ENCODE results near the gene SPACA5B.
"Not testable (repeated sequence)": the region's sequence is repeated elsewhere in the genome, so short reads cannot be mapped to it uniquely, and the experiment has no call there.

Gene SPACA5B

DNA sequence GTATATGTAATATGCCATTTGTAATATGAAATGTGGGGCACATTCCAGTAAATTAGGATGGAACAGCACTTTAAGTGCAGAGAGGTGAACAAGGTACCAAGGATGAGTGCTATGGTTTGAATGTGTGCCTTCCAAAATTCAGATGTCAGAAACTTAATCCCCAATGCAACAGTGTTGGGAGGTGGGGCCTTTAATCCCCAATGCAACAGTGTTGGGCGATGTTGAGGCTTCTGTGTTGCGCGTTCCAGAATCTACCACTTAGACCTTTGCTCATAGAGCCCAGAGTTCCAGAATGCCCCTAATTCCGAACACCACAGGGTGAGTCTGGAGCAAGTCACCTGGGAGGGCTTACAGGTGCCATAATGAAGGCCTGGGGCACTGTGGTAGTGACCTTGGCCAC, at the start of gene SPACA5B:
Gene SPACA5B, plus strand, starts transcription at position 301 of the 400 bp plus-strand sequence. Its CDS starts 62 bp downstream, at position 363.
- DNase-seq, result not testable (repeated sequence)

DNA sequence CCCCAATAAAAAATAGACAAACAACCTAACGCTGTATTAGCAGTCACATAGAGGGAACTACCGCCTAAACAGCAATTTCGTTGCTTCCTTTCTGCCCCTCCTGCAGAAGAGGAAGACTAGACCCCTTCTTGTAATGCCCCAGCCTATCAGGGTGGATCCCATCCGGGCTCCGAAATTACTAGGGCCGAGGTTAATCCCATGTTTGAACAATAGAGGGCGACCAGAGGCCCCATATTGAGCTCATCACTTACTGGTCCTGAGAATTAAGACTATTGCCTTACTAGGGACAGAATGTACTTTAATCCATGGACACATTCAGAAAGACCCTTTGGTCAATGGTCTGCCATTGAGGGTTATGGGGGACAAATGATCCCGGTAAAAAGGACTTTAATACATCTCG, 47.2 kb upstream of the SPACA5B start:
- peak; percentile 13 for DNase-seq

DNA sequence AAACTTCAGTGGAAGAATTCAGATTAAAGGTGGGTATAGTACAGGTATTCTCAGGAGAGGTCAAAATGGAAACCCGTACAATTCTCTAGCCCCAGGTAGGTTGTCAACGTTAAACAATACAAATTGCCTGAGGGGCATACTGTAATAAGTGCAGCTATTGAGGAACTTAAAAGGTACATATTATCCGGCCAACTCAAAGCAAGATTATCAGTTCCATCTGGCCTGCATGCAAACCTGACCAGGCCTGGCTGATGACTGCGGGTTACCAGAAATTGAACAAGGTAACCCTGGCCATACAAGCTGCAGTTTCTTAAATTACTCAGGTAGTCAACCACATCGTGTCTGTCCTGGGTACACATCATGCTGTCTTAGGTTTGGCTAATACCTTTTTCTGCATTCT, 46.7 kb upstream of the SPACA5B start:
- DNase-seq, result no peak

DNA sequence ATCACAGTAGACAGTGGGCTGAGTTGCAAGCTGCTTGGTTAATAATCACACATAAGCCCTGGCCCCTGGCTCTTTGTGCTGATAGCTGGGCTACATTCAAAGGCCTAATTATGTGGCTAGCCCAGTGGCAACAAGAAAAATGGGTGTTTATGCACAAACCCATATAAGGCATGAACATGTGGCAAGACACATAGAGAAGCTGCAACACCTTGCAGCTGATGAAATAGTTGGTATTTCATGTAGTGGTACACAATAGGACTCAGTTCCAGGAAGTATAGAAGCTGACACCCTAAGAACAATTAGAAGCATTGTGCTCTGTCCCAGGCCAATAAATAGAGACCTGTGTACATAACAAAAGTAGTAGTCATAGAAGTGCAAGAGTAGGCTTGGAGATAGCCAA, 44.3 kb upstream of the SPACA5B start:
- no peak for DNase-seq

DNA sequence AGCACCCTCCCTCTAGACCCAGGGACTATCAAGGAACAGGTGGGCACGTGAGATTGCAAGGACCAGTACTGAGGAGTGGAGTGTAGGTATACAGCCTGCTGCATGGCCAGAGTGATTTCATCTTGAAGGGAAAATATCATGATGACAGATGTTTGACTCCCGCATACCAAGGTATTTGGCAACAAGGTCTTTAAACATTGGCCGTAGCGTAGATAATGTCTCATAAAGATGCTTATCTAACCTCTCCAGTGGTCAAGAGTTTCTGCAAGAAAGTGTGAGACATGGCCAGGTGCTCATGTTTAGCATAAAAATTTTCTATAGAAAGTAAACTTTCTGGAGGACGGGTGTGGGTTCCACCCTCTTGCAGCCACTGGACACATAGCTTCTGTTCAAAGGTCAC, 40.3 kb upstream of the SPACA5B start:
- DNase-seq, result no peak

DNA sequence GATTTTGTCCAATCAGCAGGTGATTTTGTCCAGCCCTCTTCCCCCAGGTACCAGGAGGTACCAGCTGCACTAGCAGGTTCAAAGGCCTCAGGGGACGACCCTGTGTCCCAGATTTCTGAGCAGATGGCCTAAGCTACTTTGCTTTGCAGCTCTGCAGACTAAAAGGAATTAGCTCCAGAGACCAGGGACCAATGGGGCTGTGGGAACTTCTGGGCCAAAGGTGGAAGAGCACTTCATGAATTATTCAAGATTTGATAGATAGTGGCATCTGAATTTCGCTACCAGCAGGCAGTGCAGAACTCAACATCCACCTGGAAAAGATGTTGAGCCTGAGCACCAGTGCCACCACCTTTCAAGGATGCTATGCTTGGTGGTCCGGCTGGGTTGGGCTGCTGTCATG, 37.9 kb upstream of the SPACA5B start:
- not testable (repeated sequence) for DNase-seq

DNA sequence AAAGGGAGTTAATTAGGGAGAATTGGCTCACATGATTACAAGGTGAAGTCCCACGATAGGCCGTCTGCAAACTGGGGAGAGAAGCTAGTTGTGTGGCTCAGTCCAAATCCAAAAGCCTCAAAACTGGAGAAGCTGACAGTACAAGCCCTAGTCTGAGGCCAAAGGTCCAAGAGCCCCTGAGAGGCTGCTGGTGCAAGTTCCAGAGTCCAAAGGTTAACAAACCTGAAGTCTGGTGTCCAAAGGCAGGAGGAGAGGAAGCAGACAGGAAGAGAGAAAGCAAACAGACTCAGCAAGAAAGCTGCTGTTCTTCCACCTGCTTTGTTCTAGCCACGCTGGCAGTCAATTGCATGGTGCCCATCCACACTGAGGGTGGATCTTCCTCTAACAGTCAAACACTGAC, 29.0 kb upstream of the SPACA5B start:
- no peak for DNase-seq

DNA sequence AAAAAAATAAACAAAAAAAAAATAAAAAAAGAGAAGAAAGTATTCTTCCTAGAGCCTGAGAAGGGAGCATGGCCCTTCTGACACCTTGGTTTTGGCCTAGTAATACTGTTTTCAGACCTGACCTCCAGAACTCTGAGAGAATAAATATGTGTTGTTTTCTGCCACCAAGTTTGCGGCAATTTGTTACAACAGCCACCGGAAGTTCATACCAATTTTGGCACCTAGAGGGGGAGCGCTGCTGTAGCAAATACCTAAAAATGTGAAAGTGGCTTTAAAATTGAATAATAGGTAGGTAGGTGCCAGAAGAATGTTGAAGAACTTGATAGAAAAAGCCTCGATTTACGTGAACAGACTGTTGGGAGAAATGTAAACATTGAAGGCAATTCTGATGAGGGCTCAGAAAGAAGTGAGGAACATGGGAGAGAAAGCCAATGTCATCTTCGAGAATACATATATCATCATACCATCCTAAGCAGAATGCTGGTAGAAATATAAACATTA, 27.5 kb upstream of the SPACA5B start:
- no peak for DNase-seq

DNA sequence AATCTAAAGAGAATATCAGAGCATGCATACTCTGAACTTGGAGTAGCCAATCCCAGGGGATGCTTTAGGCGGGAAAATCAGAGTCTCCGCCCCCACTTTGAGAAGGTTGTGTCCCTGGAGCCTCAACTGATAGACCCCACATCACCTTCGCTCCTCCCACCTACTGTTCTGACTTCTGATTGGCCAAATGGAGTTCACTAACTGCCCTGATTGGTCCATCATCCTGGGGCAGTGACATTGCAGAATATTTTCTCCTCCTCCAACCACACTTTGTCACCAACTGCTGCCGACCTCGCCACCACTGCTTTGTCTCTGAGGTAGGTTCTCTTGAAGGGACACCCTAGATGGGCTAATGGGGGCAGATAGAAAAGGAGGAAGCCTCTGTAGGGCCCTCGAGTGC, 22.7 kb upstream of the SPACA5B start:
- no peak for DNase-seq

DNA sequence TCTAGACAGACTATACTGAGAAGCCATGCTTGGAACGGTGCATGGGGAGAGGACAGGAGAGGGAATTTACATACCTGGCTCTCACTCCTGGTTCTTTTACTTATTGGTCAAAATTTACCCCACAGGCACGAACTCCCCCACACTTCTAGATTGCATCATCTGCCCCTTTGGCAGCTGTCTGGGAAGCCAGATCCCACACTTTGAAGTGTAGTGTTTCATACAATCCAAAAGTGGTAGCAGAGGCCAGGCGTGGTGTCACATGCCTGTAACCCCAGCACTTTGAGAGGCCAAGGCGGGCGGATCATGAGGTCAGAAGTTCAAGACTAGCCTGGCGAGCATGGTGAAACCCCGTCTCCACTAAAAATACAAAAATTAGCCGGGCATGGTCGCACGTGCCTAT, 5.1 kb upstream of the SPACA5B start:
- DNase-seq, result not testable (repeated sequence)

DNA sequence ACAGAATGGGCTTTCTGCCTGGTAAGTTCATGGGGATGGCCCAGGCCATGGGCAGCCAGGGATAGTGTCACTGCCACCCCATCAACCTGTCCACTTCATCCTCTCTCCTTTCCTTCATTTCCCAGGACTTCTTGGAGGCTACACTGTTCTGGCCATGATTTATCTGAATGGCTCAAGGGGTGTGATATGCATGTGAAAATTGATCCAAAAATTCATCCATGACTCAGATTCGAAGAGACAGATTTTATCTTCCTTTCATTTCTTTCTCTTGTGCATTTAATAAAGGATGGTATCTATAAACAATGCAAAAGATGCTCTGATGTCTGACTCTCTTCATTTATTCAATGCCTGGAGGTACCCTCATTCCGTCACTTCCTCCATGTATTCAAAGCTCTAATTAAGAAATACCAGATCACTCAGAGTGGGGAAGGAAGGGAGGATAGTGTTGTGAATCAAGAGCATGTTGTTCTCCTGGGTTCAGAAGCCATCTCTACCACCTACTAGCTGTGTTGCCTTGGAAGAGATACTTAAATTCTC, 1.9 kb downstream of the SPACA5B start:
- DNase-seq, result not testable (repeated sequence)

DNA sequence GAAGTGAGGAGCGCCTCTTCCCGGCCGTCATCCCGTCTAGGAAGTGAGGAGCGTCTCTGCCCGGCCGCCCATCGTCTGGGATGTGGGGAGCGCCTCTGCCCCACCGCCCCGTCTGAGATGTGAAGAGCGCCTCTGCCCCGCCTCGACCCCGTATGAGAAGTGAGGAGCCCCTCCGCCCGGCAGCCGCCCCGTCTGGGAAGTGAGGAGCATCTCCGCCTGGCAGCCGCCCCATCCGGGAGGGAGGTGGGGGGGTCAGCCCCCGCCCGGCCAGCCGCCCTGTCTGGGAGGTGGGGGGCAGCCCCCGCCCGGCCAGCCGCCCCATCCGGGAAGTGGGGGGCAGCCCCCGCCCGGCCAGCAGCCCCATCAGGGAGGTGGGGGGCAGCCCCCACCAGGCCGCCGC, 8.7 kb downstream of the SPACA5B start:
- DNase-seq, result not testable (repeated sequence)

DNA sequence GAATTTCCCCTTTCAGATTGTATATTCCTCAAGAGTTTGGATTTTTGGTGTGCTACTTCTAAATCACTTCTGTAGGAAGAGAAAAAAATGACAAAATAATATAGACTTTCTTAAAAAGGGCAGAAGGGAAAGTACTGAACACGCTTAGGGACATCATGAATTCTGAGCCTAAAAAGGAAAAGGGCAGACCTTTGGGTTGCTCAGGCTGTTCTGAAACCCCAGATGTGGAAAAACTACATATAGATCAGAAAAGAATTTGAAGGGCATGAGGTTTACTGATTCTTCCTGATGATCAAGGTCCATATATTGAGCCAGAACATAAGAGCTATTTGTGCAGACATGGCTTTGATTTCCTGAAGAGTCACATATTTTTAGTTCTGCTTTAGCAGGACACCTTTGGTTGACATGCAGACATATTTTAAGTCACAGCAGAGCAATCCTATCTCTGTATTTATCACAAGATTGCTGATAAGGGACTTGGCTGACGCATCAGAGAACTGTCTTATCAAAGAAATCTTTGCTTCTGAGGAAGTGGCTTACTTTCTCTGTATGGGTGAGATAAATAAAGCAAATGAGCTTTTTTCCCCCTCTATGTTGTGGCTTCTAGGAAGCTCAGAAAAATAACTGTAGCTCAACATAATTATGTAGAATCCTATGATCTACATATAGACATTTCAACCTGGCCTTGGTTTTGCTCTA, 11.5 kb downstream of the SPACA5B start:
- not testable (repeated sequence) for DNase-seq

DNA sequence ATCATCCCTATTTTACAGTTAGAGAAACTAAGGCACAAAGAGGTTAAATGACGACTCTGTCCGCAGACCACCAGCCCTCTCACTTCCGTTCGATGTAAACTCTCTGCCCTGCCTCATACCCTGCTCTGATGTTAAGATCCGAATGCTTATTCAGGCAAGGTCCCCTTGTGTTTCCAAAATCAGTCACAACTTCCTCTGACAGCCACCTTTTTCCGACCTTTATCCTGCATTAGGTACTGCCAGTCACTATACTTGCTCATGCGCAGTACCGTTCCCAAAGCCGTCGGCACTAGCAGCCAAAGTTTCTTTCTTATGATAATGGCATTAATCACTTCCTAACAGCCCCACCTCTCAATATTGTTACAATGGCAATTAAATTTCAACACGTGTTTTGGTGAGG, 12.3 kb downstream of the SPACA5B start:
- peak; percentile 7 for DNase-seq

DNA sequence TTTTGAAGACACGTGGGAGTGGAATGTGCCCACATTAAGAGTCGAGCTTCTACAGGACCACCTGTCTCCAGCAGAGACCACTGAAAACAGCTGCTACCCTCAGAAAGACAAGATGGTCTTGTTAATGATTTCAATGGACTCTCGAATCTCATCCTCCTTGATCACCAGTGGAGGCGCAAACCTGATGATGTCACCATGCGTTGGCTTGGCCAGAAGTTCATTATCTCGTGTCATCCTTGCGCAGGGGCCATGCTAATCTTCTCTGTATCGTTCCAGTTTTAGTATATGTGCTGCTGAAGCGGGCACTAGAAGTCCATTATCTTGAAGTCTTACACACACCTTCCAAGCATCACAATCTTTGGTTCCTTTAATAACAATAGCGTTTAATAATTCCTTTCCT, 23.3 kb downstream of the SPACA5B start:
- DNase-seq, result no peak

DNA sequence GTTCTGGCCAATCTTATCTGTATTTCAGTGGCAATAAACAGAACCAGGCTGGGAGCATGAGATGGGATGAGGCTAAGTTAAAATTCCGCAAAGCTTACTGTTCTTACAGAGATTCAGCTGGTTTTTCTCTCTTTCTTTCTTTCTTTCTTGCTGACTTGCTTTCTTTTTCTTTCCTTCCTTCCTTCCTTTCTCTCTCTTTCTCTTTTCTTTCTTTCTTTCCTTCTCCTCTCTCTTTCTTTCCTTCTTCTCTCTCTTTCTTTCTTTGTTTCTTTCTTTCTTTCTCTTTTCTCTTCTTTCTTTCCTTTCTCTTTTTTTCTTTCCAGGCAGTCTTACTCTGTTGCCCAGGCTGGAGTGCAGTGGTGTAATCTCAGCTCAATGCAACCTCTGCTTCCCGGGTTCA, 24.4 kb downstream of the SPACA5B start:
- DNase-seq, result no peak

DNA sequence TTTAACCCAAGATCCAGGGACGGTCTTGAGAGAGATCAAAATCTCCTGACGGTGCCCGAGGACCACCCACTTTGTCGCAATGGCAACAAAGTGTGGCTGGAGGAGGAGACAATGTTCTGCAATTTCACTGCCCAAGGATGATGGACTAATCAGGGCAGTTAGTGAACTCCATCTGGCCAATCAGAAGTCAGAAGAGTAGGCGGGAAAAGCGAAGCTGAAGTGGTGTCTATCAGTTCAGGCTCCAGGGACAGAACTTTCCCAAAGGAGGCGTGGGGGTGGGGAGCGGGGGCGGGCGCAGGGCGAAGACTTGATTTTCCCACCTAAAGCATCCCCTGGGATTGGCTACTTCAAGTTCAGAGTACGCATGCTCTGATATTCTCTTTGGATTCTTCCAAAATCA, 25.6 kb downstream of the SPACA5B start:
- DNase-seq, result no peak

DNA sequence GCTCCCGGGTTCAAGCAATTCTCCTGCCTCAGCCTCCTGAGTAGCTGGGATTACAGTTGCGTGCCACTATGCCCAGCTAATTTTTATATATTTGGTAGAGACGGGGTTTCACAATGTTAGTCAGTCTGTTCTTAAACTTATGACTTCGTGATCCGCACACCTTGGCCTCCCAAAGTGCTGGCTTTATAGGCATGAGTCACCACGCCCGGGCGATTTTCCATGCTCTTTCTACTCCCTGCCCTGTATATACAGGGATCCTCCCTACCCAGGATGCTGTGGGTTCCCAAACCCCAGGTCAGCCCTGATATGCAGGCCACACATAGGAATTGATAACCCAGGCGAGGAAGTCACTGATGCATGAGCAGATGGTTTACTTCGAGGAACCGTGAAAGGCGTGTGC, 34.8 kb downstream of the SPACA5B start:
- DNase-seq, result no peak

DNA sequence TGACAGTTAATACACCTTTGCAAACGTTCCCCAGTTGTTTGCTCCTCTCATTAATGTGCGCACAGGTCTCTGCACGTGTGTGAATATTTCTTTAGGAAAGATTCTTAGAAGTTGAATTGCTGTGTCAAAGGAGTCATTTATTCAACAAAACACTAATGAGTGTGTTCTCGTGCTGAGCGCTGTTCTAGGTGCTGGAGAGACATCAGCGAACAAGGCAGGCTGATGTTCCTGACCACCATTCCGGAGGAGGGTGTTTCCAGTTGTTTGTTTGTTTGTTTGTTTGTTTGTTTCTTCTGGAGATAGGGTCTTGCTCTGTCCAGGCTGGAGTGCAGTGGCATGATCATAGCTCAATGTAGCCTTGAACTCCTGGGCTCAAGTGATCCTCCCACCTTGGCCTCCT, 35.9 kb downstream of the SPACA5B start:
- not testable (repeated sequence) for DNase-seq

DNA sequence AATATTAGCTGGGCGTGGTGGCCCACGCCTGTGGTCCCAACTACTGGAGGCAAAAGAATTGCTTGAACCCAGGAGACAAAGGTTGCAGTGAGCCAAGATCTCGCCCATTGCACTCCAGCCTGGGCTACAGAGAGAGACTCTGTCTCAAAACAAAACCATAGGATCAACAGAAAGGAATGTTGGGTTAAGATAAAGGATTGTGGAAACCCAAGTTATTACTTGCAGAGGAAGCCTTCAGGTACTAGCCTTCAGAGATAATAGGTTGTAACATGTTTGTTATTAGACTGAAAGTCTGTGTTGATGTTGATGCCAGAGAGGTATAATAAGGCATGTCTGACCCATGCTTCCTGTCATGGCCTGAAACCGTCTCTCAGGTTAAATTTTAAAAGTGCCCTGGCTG, 49.3 kb downstream of the SPACA5B start:
- no peak for DNase-seq

DNA sequence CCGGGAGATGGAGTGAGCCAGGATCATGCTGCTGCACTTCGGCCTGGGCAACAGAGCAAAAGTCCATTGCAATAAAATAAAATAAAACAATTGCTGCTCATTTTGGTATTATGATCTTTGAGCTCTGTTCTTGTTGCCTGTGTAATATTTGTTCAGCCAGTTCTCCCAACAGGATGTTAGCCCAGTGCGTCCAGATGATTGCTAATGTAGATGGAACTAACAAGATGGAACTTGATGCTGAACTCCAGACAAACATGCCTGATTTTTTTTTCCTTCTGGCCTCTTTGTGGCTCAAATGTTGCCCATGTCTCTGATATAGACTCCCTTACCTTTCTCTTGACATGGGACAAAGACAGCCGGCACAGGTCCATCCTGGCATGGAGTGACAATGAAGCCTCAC, 50.4 kb downstream of the SPACA5B start:
- no peak for DNase-seq

DNA sequence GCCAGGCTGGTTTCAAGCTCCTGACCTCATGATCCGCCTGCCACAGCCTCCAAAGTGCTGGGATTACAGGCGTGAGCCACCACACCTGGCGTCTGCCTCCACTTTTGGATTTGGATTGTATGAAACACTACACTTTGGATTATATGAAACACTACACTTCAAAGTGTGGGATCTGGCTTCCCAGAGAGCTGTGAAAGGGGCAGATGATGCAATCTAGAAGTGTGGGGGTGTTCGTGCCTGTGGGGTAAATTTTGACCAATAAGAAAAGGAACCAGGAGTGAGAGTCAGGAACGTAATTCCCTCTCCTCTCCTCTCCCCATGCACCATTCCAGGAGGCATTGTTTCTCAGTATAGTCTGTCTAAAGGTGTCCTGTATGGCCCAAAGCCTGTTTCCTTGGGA, 51.5 kb downstream of the SPACA5B start:
- not testable (repeated sequence) for DNase-seq
